OCI-LY7 (cell line): Measurements from ENCODE around the gene ASXL3. TPM values are rescaled to one million over a fixed set of nuclear protein-coding genes. Genes with fewer than 3 reads are reported as not detected.

Experiments used
- BruUV-seq: library from RNA; stranded (reverse); fragments of 400-500 nt; replicated peaks from 2 replicates; lab custom pipeline; 2021; lab: Mats Ljungman, UMichigan
- CTCF ChIA-PET: fragments of 300-600 bp; sonication (Branson Sonifier 250); formaldehyde crosslinking; loops from one replicate; lab custom pipeline; 2022; ENCODE audit warnings: antibody characterized with exemption; ENCODE audit not compliant: unreplicated experiment; lab: Charles Lee
- POLR2A ChIA-PET: fragments of 300-600 bp; sonication (Branson Sonifier 250); formaldehyde crosslinking; loops from one replicate; lab custom pipeline; 2022; ENCODE audit warnings: antibody characterized with exemption; lab: Charles Lee
- DNase-seq: peaks from one replicate; pipeline ENCODE4 v3.0.0-alpha.2; 2015; ENCODE audit warnings: low spot score
- H2AFZ ChIP-seq: fragments of 200-600 bp; sonication (generic), shearing (Covaris generic); 2 replicates; pipeline ENCODE4 v1.6.1; 2014; ENCODE audit warnings: mild to moderate bottlenecking, antibody characterized with exemption, low read length, moderate library complexity
- H3K27ac ChIP-seq: fragments of 200-600 bp; sonication (generic); 2 replicates; pipeline ENCODE4 v1.5.1; 2014; ENCODE audit warnings: mixed run types, low read depth, mild to moderate bottlenecking, moderate library complexity, low read length, inconsistent platforms; ENCODE audit not compliant: poor library complexity, severe bottlenecking
- H3K36me3 ChIP-seq: fragments of 200-600 bp; sonication (generic); 2 replicates; pipeline ENCODE4 v1.6.1; 2014; ENCODE audit warnings: mild to moderate bottlenecking, antibody characterized with exemption, low read length, moderate library complexity, mixed read lengths; ENCODE audit not compliant: insufficient read depth
- H3K4me1 ChIP-seq: fragments of 200-600 bp; sonication (generic); 2 replicates; pipeline ENCODE4 v1.5.1; 2014; ENCODE audit warnings: mild to moderate bottlenecking, low read length; ENCODE audit not compliant: insufficient read depth, poor library complexity, severe bottlenecking
- H3K4me2 ChIP-seq: fragments of 200-600 bp; sonication (generic); 2 replicates; pipeline ENCODE4 v1.6.1; 2014; ENCODE audit warnings: mild to moderate bottlenecking, low read length
- H3K4me3 ChIP-seq: fragments of 200-600 bp; sonication (generic); 2 replicates; pipeline ENCODE4 v1.5.1; 2014; ENCODE audit warnings: mild to moderate bottlenecking, low read depth, low read length; ENCODE audit not compliant: poor library complexity, severe bottlenecking
- H3K79me2 ChIP-seq: fragments of 200-600 bp; sonication (generic); 2 replicates; pipeline ENCODE4 v1.6.1; 2016; ENCODE audit warnings: low read depth, mild to moderate bottlenecking, low read length, moderate library complexity, mixed read lengths; ENCODE audit not compliant: insufficient read depth
- H3K9me2 ChIP-seq: fragments of 200-600 bp; sonication (generic); 2 replicates; pipeline ENCODE4 v1.6.1; 2016; ENCODE audit warnings: mild to moderate bottlenecking, low read length, mixed read lengths; ENCODE audit not compliant: insufficient read depth
- H3K9me3 ChIP-seq: fragments of 200-600 bp; sonication (generic); 2 replicates; pipeline ENCODE4 v1.6.1; 2014; ENCODE audit warnings: mild to moderate bottlenecking, mixed run types, low read length, mixed read lengths
- H4K20me1 ChIP-seq: fragments of 200-600 bp; sonication (generic); 2 replicates; pipeline ENCODE4 v1.6.1; 2014; ENCODE audit warnings: mild to moderate bottlenecking, antibody characterized with exemption, low read length, moderate library complexity, mixed read lengths; ENCODE audit not compliant: insufficient read depth
- CTCF ChIP-seq: fragments of 200-600 bp; sonication (generic); conservative IDR thresholded peaks from 2 replicates; pipeline ENCODE4 v1.5.1; 2014; ENCODE audit warnings: mild to moderate bottlenecking, antibody characterized with exemption, low read length, moderate library complexity, mixed read lengths
- EZH2phosphoT487 ChIP-seq: fragments of 200-600 bp; sonication (generic); IDR thresholded peaks from 2 replicates; pipeline ENCODE4 v1.6.1; 2018; ENCODE audit warnings: low read depth, borderline replicate concordance, mild to moderate bottlenecking, mixed run types, antibody characterized with exemption, low read length, moderate library complexity, mixed read lengths
- intact Hi-C: fragments of 100-400 bp; cut with micrococcal nuclease; formaldehyde crosslinking; loops from one replicate; pipeline ENCODE4 v1.10.0; 2022; ENCODE audit not compliant: unreplicated experiment
- total RNA-seq, 2 experiments: library from RNA; depleted of rRNA in 1 of 2; stranded (reverse); fragments of >200 nt in 1 of 2; shearing (Covaris generic) in 1 of 2; gene quantifications; 2 replicates each; pipeline ENCODE4 v1.2.3, GENCODE V29; 2014 to 2022

The ASXL3 gene
- total RNA-seq, 2 experiments from 2014 or later = 2.6 TPM

DNA sequence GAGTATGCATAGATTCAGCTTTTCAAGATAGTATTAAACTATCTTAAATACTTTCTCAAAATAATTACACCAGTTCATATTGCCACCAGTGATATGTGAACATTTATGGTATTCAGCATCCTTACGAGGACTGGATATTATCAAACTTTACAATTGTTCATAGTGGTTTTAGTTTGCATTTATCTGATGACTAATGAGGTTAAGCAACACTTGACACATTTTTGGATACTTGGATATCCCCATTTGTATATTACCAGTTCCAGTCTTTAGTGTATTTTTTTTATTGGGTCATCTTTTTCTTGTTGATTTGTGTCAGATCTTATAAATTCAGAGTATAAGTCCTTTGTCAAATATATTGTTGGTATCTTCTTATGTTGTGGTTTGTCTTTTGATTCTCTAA, 128.4 kb downstream of the ASXL3 start:
- H3K4me2 ChIP-seq = no peak overlapping the region
- no peaks in the 10 kb centered on the region for H3K79me2 ChIP-seq
- no peak for DNase-seq
- CTCF ChIA-PET = no interaction called here
- no peaks in the 10 kb centered on the region; the same call in 1 of the 2 replicates for H3K36me3 ChIP-seq
- no peak overlapping the region for H2AFZ ChIP-seq
- no peak overlapping the region for H3K27ac ChIP-seq
- intact Hi-C loops = no loop called here
- TF ChIP-seq EZH2phosphoT487 (no peak), CTCF (no peak)
- POLR2A ChIA-PET = no interaction called here
- BruUV-seq = no TSS peak
- no peaks in the 10 kb centered on the region for H3K9me3 ChIP-seq
- no peaks in the 10 kb centered on the region for H4K20me1 ChIP-seq
- no peaks in the 10 kb centered on the region for H3K4me1 ChIP-seq
- no peak overlapping the region for H3K4me3 ChIP-seq
- H3K9me2 ChIP-seq = no peaks in the 10 kb centered on the region

DNA sequence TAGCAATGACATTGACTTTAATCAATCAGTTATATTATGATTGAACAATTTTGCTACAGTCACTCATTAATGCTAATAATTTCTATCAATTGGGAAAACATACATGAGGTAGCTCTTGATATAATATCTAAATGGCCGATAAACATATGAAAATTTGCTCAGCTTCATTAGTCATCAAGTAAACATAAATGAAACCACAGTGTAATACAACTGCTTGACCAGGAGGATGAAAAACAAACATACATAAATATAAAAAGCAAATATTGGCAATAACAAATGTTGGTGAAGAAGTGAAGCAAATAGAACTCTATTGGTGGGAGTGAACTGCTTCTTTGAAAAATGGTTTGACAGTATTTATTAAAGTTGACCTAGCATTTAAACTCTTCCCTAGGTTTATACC, 130.9 kb downstream of the ASXL3 start:
- no peaks in the 10 kb centered on the region for H3K9me3 ChIP-seq
- H3K4me1 ChIP-seq = no peaks in the 10 kb centered on the region
- no peaks in the 10 kb centered on the region for H3K36me3 ChIP-seq
- POLR2A ChIA-PET = interaction anchor here (0.8 kb wide), 1 partner anchor 143 kb away, joined by 3 read pairs; no protein-coding TSS in a partner anchor
- intact Hi-C loops = no loop called here
- DNase-seq = no peak
- H3K9me2 ChIP-seq = no peaks in the 10 kb centered on the region
- CTCF ChIA-PET = no interaction called here
- no TSS peak for BruUV-seq
- no peak overlapping the region for H3K4me2 ChIP-seq
- no peak for TF ChIP-seq CTCF
- TF ChIP-seq EZH2phosphoT487 = no peak
- no peaks in the 10 kb centered on the region for H4K20me1 ChIP-seq
- no peak overlapping the region for H3K4me3 ChIP-seq
- no peak overlapping the region for H2AFZ ChIP-seq
- no peaks in the 10 kb centered on the region for H3K79me2 ChIP-seq
- no peak overlapping the region for H3K27ac ChIP-seq

DNA sequence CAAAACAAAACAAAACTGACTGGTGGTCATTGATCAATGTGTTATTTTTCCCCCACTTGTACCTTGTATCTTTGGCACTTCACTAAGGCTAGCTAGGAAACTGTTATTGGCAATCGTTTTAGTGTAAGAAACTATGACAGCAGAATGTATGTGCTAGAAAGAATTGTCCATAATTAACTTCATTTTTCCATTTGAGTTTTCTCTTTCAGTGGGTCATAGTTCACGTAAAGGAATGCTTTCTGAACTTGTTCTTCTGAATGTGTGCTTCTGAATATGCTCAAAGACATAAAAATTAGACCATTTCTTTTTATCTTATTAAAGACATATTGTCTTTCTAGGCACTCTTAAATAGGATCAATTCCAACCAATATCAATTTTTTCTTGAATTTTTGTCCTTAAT, 132.2 kb downstream of the ASXL3 start:
- POLR2A ChIA-PET = interaction anchor here (0.7 kb wide), 1 partner anchor 8 kb away, joined by 3 read pairs; no protein-coding TSS in a partner anchor
- intact Hi-C loops = no loop called here
- Histone ChIP-seq H3K9me2 (no peaks in the 10 kb centered on the region), H4K20me1 (no peaks in the 10 kb centered on the region), H3K4me2 (no peak overlapping the region), H3K36me3 (no peaks in the 10 kb centered on the region), H3K4me1 (no peaks in the 10 kb centered on the region), H3K27ac (no peak overlapping the region), H2AFZ (no peak overlapping the region), H3K4me3 (no peak overlapping the region), H3K9me3 (no peaks in the 10 kb centered on the region), H3K79me2 (no peaks in the 10 kb centered on the region)
- CTCF ChIA-PET = no interaction called here
- DNase-seq = no peak
- TF ChIP-seq EZH2phosphoT487 = no peak
- TF ChIP-seq CTCF = no peak
- no TSS peak for BruUV-seq
